Transverse colon (tissue), 4 donors: ENCODE results near the gene PAPPA. TPM values are rescaled to one million over a fixed set of nuclear protein-coding genes. Genes with fewer than 3 reads are reported as not detected.

Source experiments
- DNase-seq: peaks from one replicate; pipeline ENCODE4 v3.0.0-alpha.2; 2019
- H3K27ac ChIP-seq, 4 donors: fragments of 200-600 bp; sonication (generic); 2 replicates each; pipeline ENCODE4 v1.5.1; 2016 to 2018; ENCODE audit warnings: inconsistent platforms in 4 of 4
- H3K27me3 ChIP-seq: fragments of 200-600 bp; sonication (generic); 2 replicates; pipeline ENCODE4 v1.5.1; 2017; ENCODE audit warnings: inconsistent platforms
- H3K36me3 ChIP-seq, 4 donors: fragments of 200-600 bp; sonication (generic); 2 replicates each; pipeline ENCODE4 v1.5.1; 2017 to 2019; ENCODE audit warnings: inconsistent platforms in 4 of 4
- H3K4me1 ChIP-seq, 4 donors: fragments of 200-600 bp; sonication (generic); 2 replicates each; pipeline ENCODE4 v1.5.1; 2017 to 2020; ENCODE audit warnings: inconsistent platforms in 4 of 4
- H3K4me3 ChIP-seq, 4 donors: fragments of 200-600 bp; sonication (generic); 1 replicate in 1 of 4; 2 replicates in 3 of 4; pipeline versions ENCODE4 v1.5.1 to v1.6.1; 2017 to 2019; ENCODE audit warnings: inconsistent platforms in 4 of 4
- H3K9me3 ChIP-seq, 2 donors: fragments of 200-600 bp; sonication (generic); 2 replicates each; pipeline ENCODE4 v1.5.1; 2017 to 2019; ENCODE audit warnings: inconsistent platforms in 2 of 2
- EP300 ChIP-seq: sonication (generic); formaldehyde crosslinking; IDR thresholded peaks from one replicate; pipeline ENCODE4 v1.6.1; 2017; ENCODE audit warnings: antibody characterized with exemption, low read depth
- POLR2A ChIP-seq: fragments of 450-650 bp; IDR thresholded peaks from one replicate; pipeline ENCODE4 v1.6.1; 2016; ENCODE audit warnings: antibody characterized with exemption, mild to moderate bottlenecking, moderate library complexity
- POLR2AphosphoS5 ChIP-seq, 3 donors: sonication (generic); formaldehyde crosslinking; IDR thresholded peaks; one replicate each; pipeline ENCODE4 v1.6.1; 2016; ENCODE audit warnings: antibody characterized with exemption in 3 of 3
- WGBS, 2 donors: methylation state at CpG; one replicate each; pipeline ENCODE4 v1.1.5; 2018; ENCODE audit warnings: low coverage in 1 of 2; 5-methylcytosine and 5-hydroxymethylcytosine counted together
- in situ Hi-C, 4 donors: fragments of 200-750 bp; cut with MboI; loops; one replicate each; pipeline versions ENCODE4 v1.15.0 to v1.15.1; 2017; ENCODE audit warnings: low sequenced_read_pairs in 3 of 4, low pct_ligation_motif_present in 1 of 4, low pct_unique_long_range_greater_than_20kb in 1 of 4
- intact Hi-C: fragments of 100-400 bp; cut with DNase I; formaldehyde crosslinking; loops from one replicate; pipeline ENCODE4 v1.15.1; 2023; ENCODE audit warnings: low total_unique reads
- total RNA-seq, 4 donors: library from RNA; depleted of rRNA; stranded (reverse); fragments of >200 nt; gene quantifications; one replicate each; pipeline ENCODE4 v1.1.0, GENCODE V29; 2016
- TF ChIP-seq, protein P1 (sequence below), 5 experiments: fragments of 200-600 bp in 3 of 5; fragments of 450-650 bp in 2 of 5; sonication (generic) in 3 of 5; IDR thresholded peaks; 1 replicate in 2 of 5; 2 replicates in 3 of 5; pipeline ENCODE4 v1.5.1; 2016 to 2017; ENCODE audit warnings: antibody characterized with exemption in 5 of 5, inconsistent platforms in 3 of 5, mild to moderate bottlenecking in 2 of 5, moderate library complexity in 1 of 5

PAPPA gene
- total RNA-seq, 4 donors from 2014 or later = 0.37 to 4.4 (median 1.4) TPM

DNA sequence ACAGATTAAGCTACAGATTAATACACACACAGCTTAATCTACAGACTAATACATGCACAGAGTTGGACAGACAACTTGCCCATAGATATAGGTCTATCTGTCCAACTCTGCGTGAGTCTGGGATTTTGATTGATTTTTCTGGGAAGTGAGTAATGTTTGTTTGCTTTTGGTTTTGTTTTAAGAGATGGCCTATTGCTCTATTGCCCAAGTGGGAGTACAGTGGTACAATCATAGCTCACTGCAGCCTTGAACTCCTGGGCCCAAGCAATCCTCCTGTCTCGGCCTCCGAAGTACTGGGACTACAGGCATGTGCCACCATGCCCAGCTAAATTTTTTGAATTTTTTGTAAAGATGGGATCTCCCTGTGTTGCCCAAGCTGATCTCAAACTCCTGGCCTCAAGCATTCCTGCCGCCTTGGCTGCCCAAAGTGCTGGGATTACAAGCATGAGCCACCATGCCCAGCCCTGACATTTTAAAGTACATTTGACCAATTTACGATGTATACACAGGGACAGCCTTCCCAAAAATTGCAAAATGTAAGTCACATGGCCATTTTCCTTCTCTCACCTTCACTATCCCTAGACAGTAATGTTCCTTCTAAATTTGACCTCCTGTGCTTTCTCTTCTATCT lies 50.8 kb downstream of the PAPPA start:
- no peaks in the 10 kb centered on the region for H3K4me1 ChIP-seq
- intact Hi-C loops = no loop called here
- no peaks in the 10 kb centered on the region for H3K9me3 ChIP-seq
- 76 to 86% methylated on average over 1 to 5 of the region's 5 CpGs for WGBS, 2 donors
- H3K27me3 ChIP-seq = no peaks in the 10 kb centered on the region
- no peak for DNase-seq
- H3K4me3 ChIP-seq = no peak overlapping the region
- TF ChIP-seq EP300 = no peak
- TF ChIP-seq, protein P1, sequence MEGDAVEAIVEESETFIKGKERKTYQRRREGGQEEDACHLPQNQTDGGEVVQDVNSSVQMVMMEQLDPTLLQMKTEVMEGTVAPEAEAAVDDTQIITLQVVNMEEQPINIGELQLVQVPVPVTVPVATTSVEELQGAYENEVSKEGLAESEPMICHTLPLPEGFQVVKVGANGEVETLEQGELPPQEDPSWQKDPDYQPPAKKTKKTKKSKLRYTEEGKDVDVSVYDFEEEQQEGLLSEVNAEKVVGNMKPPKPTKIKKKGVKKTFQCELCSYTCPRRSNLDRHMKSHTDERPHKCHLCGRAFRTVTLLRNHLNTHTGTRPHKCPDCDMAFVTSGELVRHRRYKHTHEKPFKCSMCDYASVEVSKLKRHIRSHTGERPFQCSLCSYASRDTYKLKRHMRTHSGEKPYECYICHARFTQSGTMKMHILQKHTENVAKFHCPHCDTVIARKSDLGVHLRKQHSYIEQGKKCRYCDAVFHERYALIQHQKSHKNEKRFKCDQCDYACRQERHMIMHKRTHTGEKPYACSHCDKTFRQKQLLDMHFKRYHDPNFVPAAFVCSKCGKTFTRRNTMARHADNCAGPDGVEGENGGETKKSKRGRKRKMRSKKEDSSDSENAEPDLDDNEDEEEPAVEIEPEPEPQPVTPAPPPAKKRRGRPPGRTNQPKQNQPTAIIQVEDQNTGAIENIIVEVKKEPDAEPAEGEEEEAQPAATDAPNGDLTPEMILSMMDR (IDR thresholded peaks at IDR 0.05) = no peak
- no peak for TF ChIP-seq POLR2AphosphoS5 (IDR thresholded peaks at IDR 0.05)
- TF ChIP-seq POLR2A = no peak
- no peak overlapping the region for H3K27ac ChIP-seq
- no peaks in the 10 kb centered on the region for H3K36me3 ChIP-seq
- in situ Hi-C loops = no loop called here

GRCh38 chr9:116207371-116208111 lies 54.0 kb downstream of the PAPPA start:
- intact Hi-C loops = no loop called here
- TF ChIP-seq EP300 (no peak), POLR2AphosphoS5 (IDR thresholded peaks at IDR 0.05) (no peak), POLR2A (no peak)
- TF ChIP-seq, protein P1 (IDR thresholded peaks at IDR 0.05) = no peak
- H3K27me3 ChIP-seq = no peaks in the 10 kb centered on the region
- H3K27ac ChIP-seq = no peak overlapping the region
- H3K36me3 ChIP-seq = no peaks in the 10 kb centered on the region
- H3K9me3 ChIP-seq = no peaks in the 10 kb centered on the region
- no peak for DNase-seq
- in situ Hi-C loops = no loop called here
- H3K4me3 ChIP-seq = no peak overlapping the region
- no peaks in the 10 kb centered on the region for H3K4me1 ChIP-seq
- WGBS, 2 donors = 92 to 95% methylated on average over 3 to 4 of the region's 4 CpGs

DNA sequence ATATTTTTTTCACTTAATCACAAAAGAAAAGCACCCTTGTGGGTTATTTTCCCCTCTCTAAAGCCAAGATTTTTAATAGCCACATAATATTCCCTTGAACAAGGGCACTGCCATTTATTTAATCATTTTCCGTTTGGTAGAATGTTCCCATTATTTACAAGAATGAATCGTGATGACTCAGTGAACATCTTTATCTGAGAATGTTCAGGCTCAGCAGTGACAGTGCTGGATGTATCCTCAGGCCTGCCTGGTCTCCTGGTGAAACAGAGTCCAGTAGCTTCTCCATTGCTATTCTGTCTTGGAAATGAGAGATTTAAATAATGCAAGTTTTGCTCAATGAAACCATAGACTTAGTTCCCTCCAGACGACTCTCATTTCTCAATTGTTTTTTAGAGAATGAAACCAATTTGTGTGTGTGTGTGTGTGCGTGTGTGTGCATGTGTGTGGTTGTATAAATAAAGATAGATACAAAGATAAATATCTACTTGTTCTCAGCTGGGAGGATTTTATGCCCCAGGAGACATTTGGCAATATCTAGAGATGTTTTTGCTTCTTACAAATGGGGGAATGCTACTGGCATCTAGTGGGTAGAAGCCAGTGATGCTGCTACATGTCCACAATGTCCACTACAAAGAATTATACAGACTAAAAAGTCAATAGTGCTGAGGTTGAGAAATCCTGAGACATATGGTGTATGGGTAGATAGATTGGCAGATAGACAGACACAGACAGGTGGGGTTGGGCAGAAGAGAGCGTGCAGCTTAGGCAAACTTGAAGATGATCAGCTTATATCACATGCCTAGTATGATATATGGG lies 55.0 kb downstream of the PAPPA start:
- Histone ChIP-seq H3K4me1 (no peaks in the 10 kb centered on the region), H3K4me3 (no peak overlapping the region), H3K9me3 (no peaks in the 10 kb centered on the region), H3K36me3 (no peaks in the 10 kb centered on the region), H3K27me3 (no peaks in the 10 kb centered on the region), H3K27ac (no peak overlapping the region)
- in situ Hi-C loops = no loop called here
- no peak for DNase-seq
- WGBS, 2 donors = 66 to 72% methylated on average over 5 of the region's 5 CpGs
- no peak for TF ChIP-seq POLR2A
- TF ChIP-seq EP300 = no peak
- TF ChIP-seq POLR2AphosphoS5 (IDR thresholded peaks at IDR 0.05) = no peak
- TF ChIP-seq, protein P1 (IDR thresholded peaks at IDR 0.05) = no peak
- intact Hi-C loops = no loop called here
